HepG2 (cell line): ENCODE results near the gene EIF4G3. TPM values are rescaled to one million over a fixed set of nuclear protein-coding genes. Genes with fewer than 3 reads are reported as not detected.

Experiments
- ATAC-seq: fragments of 200-7000 bp; cut with Tn5 transposase; 3 replicates; pipeline ENCODE4 v1.9.1; 2020; ENCODE audit warnings: mild to moderate bottlenecking, moderate library complexity
- BruUV-seq: library from RNA; stranded (reverse); fragments of 400-500 nt; replicated peaks from 2 replicates; lab custom pipeline; 2021; lab: Mats Ljungman, UMichigan
- CTCF ChIA-PET: fragments of 300-600 bp; formaldehyde crosslinking; extraction: SDS; loops from one replicate; lab custom pipeline; 2021; ENCODE audit warnings: low total read pairs, inconsistent platforms, low intra/inter-chr PET ratio; lab: Yijun Ruan, JAX
- POLR2A ChIA-PET: fragments of 350-600 bp; sonication (Branson Sonifier 250); formaldehyde crosslinking; loops from one replicate; lab custom pipeline; 2020; ENCODE audit warnings: antibody characterized with exemption, inconsistent platforms; lab: Yijun Ruan, JAX
- DNase-seq: peaks from one replicate; pipeline ENCODE4 v3.0.0-alpha.2; 2015; ENCODE audit warnings: low spot score
- FAIRE-seq: peaks from 3 replicates; lab custom pipeline; 2011; peaks lifted over from hg19 to GRCh38; lab: Jason Lieb, UNC
- H2AFZ ChIP-seq: one replicate; pipeline ENCODE4 v1.6.1; 2011; ENCODE audit warnings: low read length, inconsistent platforms
- H3K27ac ChIP-seq: fragments of 300-600 bp; 3 replicates; pipeline ENCODE4 v1.8.0; 2011; ENCODE audit warnings: mixed run types, mild to moderate bottlenecking, mixed read lengths, low read length, inconsistent platforms; ENCODE audit not compliant: insufficient read depth; ENCODE audit errors: extremely low read length
- H3K27me3 ChIP-seq, 2 experiments: fragments of 200-600 bp in 1 of 2; 2 replicates in 1 of 2; 3 replicates in 1 of 2; pipeline versions ENCODE4 v1.6.0 to v1.8.0; 2011; ENCODE audit warnings: low read length in 2 of 2, mild to moderate bottlenecking in 2 of 2, moderate library complexity in 2 of 2, inconsistent platforms in 1 of 2; ENCODE audit not compliant: insufficient read depth in 2 of 2, control insufficient read depth in 1 of 2
- H3K36me3 ChIP-seq, 2 experiments: fragments of 200-600 bp in 1 of 2; replicated peaks in 1 of 2; 2 replicates in 1 of 2; 3 replicates in 1 of 2; pipeline versions ENCODE4 v1.5.1 to v1.8.0; 2011; ENCODE audit warnings: low read length in 2 of 2, inconsistent platforms in 1 of 2; ENCODE audit not compliant: insufficient read depth in 2 of 2, control insufficient read depth in 1 of 2
- H3K4me1 ChIP-seq: 2 replicates; pipeline ENCODE4 v1.5.1; 2012; ENCODE audit warnings: low read length, inconsistent platforms; ENCODE audit not compliant: insufficient read depth
- H3K4me2 ChIP-seq: 2 replicates; pipeline ENCODE4 v1.6.0; 2011; ENCODE audit warnings: low read depth, low read length, inconsistent platforms
- H3K4me3 ChIP-seq, 3 experiments: fragments of 200-600 bp in 1 of 3; sonication (generic), shearing (Covaris generic) in 1 of 3; replicated peaks in 1 of 3; 2 replicates each; pipeline ENCODE4 v1.5.1; 2011 to 2016; ENCODE audit warnings: low read length in 3 of 3, inconsistent platforms in 2 of 3, low read depth in 2 of 3, mild to moderate bottlenecking in 2 of 3, control low read depth in 1 of 3, mixed read lengths in 1 of 3; ENCODE audit not compliant: insufficient read depth in 1 of 3
- H3K79me2 ChIP-seq: one replicate; pipeline ENCODE4 v1.6.1; 2011; ENCODE audit warnings: low read length, inconsistent platforms; ENCODE audit not compliant: insufficient read depth
- H3K9ac ChIP-seq: 2 replicates; pipeline ENCODE4 v1.6.0; 2011; ENCODE audit warnings: mild to moderate bottlenecking, low read depth, low read length, inconsistent platforms; ENCODE audit not compliant: insufficient read depth
- H3K9me3 ChIP-seq: 2 replicates; pipeline ENCODE4 v1.5.1; 2012; ENCODE audit warnings: mild to moderate bottlenecking, low read length
- H4K20me1 ChIP-seq: 2 replicates; pipeline ENCODE4 v1.6.0; 2011; ENCODE audit warnings: inconsistent platforms, mild to moderate bottlenecking, low read length, moderate library complexity; ENCODE audit not compliant: insufficient read depth
- AHDC1 ChIP-seq: sonication (generic); formaldehyde crosslinking; IDR thresholded peaks from 2 replicates; pipeline ENCODE4 v1.5.1; 2020; ENCODE audit warnings: mild to moderate bottlenecking, missing genetic modification reagents, borderline replicate concordance
- FOSL1 ChIP-seq: sonication (generic); formaldehyde crosslinking; IDR thresholded peaks from 2 replicates; pipeline ENCODE4 v1.9.0; 2021; ENCODE audit warnings: missing genetic modification reagents, borderline replicate concordance
- FOSL2 ChIP-seq: sonication (generic); formaldehyde crosslinking; IDR thresholded peaks from 2 replicates; pipeline ENCODE4 v1.4.0; 2020; ENCODE audit warnings: missing genetic modification reagents
- TCF7 ChIP-seq: sonication (generic); IDR thresholded peaks from 2 replicates; pipeline ENCODE4 v1.6.1; 2016; ENCODE audit warnings: antibody characterized with exemption, low read depth
- ZNF20 ChIP-seq: sonication (generic); formaldehyde crosslinking; IDR thresholded peaks from 2 replicates; pipeline ENCODE4 v1.4.0; 2020; ENCODE audit warnings: mild to moderate bottlenecking, moderate library complexity, missing genetic modification reagents
- ZNF710 ChIP-seq: sonication (generic); formaldehyde crosslinking; IDR thresholded peaks from 2 replicates; pipeline ENCODE4 v1.5.0; 2020; ENCODE audit warnings: mild to moderate bottlenecking, missing genetic modification reagents, borderline replicate concordance
- WGBS: methylation state at CpG from one replicate; pipeline ENCODE4 v1.1.6; 2017; ENCODE audit warnings: low lambda C conversion rate; 5-methylcytosine and 5-hydroxymethylcytosine counted together
- in situ Hi-C: cut with HindIII; loops from 2 replicates; pipeline ENCODE4 v1.10.0; 2017; ENCODE audit warnings: low pct_unique_long_range_greater_than_20kb; ENCODE audit not compliant: extremely low pct_ligation_motif_present
- intact Hi-C: fragments of 100-400 bp; cut with micrococcal nuclease; formaldehyde crosslinking; loops from one replicate; pipeline ENCODE4 v1.10.0; 2022; ENCODE audit not compliant: unreplicated experiment
- polyA plus RNA-seq, 8 experiments: library from polyadenylated mRNA; depleted of rRNA in 3 of 8; stranded (reverse) in 7 of 8; unstranded in 1 of 8; fragments of >200 nt; fragmentation: Illumina TruSeq in 4 of 8; extraction: Trizol in 4 of 8; gene quantifications; 2 replicates each; pipeline versions ENCODE4 v1.2.1 to v1.2.3, GENCODE V29; 2011 to 2016; ENCODE audit warnings: low read depth in 4 of 8, missing spikeins in 1 of 8, mixed read lengths in 1 of 8; ENCODE audit not compliant: insufficient read depth in 1 of 8
- total RNA-seq, 5 experiments: library from RNA; depleted of rRNA; stranded (reverse); fragments of >200 nt; fragmentation: Illumina TruSeq; extraction: Trizol; gene quantifications; 2 replicates each; pipeline ENCODE4 v1.2.3, GENCODE V29; 2016; ENCODE audit warnings: low read depth in 1 of 5

Gene EIF4G3
- total and polyA plus RNA-seq, 2 of the 13 experiments (the other 11 are each of a cell fraction or from before 2014, with no cell fraction given) = 22.2 to 27.6 TPM

GRCh38 chr1:21046132-21046531, 130.6 kb downstream of the EIF4G3 start:
- H3K9ac ChIP-seq = no peak overlapping the region
- H3K27me3 ChIP-seq = no peaks in the 10 kb centered on the region
- no peak overlapping the region for H3K27ac ChIP-seq
- ChIA-PET CTCF (no interaction called here), POLR2A (no interaction called here)
- ATAC-seq = no peak
- FAIRE-seq = no peak
- no TSS peak for BruUV-seq
- no peaks in the 10 kb centered on the region for H3K9me3 ChIP-seq
- no peak for TF ChIP-seq ZNF710
- no peak for TF ChIP-seq ZNF20
- TF ChIP-seq TCF7 = no peak
- TF ChIP-seq AHDC1 (CRISPR knock-in tag) = no peak
- no peak for TF ChIP-seq FOSL1
- no peak for TF ChIP-seq FOSL2 (CRISPR knock-in tag)
- intact Hi-C loops = no loop called here
- DNase-seq = no peak
- H3K4me2 ChIP-seq = no peak overlapping the region
- no peaks in the 10 kb centered on the region for H4K20me1 ChIP-seq
- no peak overlapping the region for H3K4me3 ChIP-seq
- H3K79me2 ChIP-seq = peaks cover 4% of the 10 kb centered on the region
- in situ Hi-C loops = no loop called here
- H3K36me3 ChIP-seq = peaks cover 2 to 6% of the 10 kb centered on the region in 2 experiments; a peak in 1 of 5 replicates
- 89% methylated on average over 3 of the region's 3 CpGs for WGBS
- no peak overlapping the region for H2AFZ ChIP-seq
- H3K4me1 ChIP-seq = peaks cover 32% of the 10 kb centered on the region
